Mesothelial cell of epicardium (in vitro differentiated cells): ENCODE measurements around the gene SBDS. TPM values are rescaled to one million over a fixed set of nuclear protein-coding genes. Genes with fewer than 3 reads are reported as not detected.

ENCODE experiments used
- DNase-seq, 2 experiments: peaks; one replicate each; pipeline ENCODE4 v3.0.0; 2021; ENCODE audit warnings: low spot score in 2 of 2; ENCODE audit not compliant: unreplicated experiment in 2 of 2
- H3K27ac Mint-ChIP-seq: 2 replicates; pipeline ENCODE4 v1.8.0; 2021; ENCODE audit warnings: mixed read lengths
- H3K27me3 Mint-ChIP-seq: 2 replicates; pipeline ENCODE4 v1.8.0; 2021; ENCODE audit warnings: low read depth, mixed read lengths
- H3K36me3 Mint-ChIP-seq: 2 replicates; pipeline ENCODE4 v1.8.0; 2021; ENCODE audit warnings: mixed read lengths
- H3K4me1 Mint-ChIP-seq: 2 replicates; pipeline ENCODE4 v1.8.0; 2021; ENCODE audit warnings: mixed read lengths
- H3K4me3 Mint-ChIP-seq: 2 replicates; pipeline ENCODE4 v1.8.0; 2021; ENCODE audit warnings: mild to moderate bottlenecking, moderate library complexity, mixed read lengths
- H3K9me3 Mint-ChIP-seq: 2 replicates; pipeline ENCODE4 v1.8.0; 2021; ENCODE audit warnings: mixed read lengths
- CTCF ChIP-seq: fragments of 200-600 bp; sonication (generic); IDR thresholded peaks from one replicate; pipeline ENCODE4 v1.5.0; 2021; ENCODE audit warnings: antibody characterized with exemption; ENCODE audit not compliant: unreplicated experiment
- total RNA-seq: library from RNA; stranded (reverse); gene quantifications from 3 replicates; pipeline ENCODE4 v1.2.1, GENCODE V29; 2021

The SBDS gene
- total RNA-seq, 1 donor from 2014 or later: 42.9 TPM

- Mint-ChIP-seq H3K36me3 (peaks cover 40% of the 10 kb centered on the region), H3K4me1 (peaks cover 7% of the 10 kb centered on the region), H3K9me3 (peaks cover 4% of the 10 kb centered on the region), H3K27ac (no peak overlapping the region), H3K27me3 (no peaks in the 10 kb centered on the region), H3K4me3 (no peak overlapping the region)
- no peak for DNase-seq
- no peak for TF ChIP-seq CTCF
Measured at GRCh38 chr7:66960192-66960591, 35.2 kb downstream of the SBDS start.

DNA sequence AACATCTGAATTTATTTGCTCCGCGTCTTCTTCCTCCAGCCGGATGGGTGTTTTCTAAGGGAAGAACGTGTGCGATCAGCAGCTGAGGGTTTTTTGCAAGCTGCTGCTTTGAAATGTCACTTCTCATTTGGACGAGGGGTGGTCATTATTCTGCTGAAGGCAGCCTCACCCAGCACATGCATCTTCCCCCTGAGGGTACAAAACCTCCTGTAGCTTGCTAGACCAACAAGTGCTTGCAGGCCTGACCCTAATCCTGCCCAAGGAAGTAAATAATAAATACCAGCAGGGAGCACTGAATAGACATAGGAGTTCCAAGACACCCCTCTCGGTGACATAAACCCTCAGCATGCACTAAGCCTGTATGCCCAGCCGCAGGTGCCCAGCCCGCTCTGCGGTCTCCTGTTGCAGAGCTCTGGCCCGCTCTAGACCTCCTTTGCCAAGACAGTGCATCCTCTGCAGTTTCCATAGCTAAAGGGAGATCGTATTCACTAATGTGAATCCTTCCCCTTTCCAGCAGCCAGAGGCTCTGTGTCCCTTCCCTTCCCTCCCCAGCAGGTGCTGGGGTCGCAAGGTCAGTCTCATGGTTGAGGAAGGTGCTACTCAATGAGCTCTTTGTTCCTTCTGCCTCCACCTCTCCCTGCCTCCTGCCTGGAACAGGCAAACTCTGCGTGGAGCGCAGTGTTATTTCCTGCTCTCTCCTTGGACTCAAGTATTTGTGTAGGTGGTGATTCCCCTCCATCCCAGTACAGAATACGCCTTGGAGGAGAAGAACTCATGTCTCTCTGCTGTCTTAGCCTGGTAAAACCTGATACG, 36.6 kb downstream of the SBDS start:
- Mint-ChIP-seq H3K36me3 (peaks cover 40% of the 10 kb centered on the region), H3K9me3 (no peaks in the 10 kb centered on the region)
- TF ChIP-seq CTCF: no peak

DNA sequence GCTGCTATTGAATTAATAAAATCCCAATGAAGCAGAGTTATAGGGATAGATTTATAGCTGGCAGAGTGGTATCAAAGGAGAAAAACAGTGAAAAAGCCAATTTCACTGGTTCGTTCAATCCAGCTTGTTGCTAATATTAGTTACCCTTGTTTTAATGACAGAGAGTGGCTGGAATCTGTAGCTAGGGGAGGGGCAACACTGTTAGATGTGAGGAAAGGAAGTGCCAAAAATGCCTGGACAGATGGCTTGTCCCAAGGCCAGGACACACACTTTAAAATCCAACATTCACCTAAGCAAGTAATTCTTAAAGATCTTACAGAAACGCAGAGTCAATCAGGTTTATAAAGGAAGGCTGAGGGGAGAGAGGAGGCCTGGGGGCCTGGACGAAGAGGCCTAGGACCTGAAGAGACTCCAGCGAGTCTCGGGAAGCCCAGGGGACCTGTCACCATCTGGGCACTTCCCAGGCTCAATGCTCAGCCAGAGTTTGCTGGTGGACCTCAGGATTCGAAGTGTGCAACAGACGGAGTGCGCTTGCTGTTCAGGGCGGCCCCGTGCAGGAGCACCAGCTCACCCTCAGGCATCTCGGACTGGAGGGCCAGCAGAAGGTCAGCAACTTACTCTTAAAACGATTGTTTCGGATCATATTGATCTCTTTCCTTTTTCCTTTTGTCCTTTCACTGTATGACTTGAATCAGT, 37.6 kb downstream of the SBDS start:
- Mint-ChIP-seq H3K4me3 (no peak overlapping the region), H3K36me3 (peaks cover 42% of the 10 kb centered on the region), H3K4me1 (no peaks in the 10 kb centered on the region), H3K27ac (no peak overlapping the region), H3K27me3 (no peaks in the 10 kb centered on the region), H3K9me3 (no peaks in the 10 kb centered on the region)
- TF ChIP-seq CTCF: no peak
- no peak for DNase-seq

More for the DNA sequence above, 36.6 kb downstream of the SBDS start:
- no peak overlapping the region for H3K27ac Mint-ChIP-seq
- H3K4me1 Mint-ChIP-seq: no peaks in the 10 kb centered on the region
- no peaks in the 10 kb centered on the region for H3K27me3 Mint-ChIP-seq
- H3K4me3 Mint-ChIP-seq: no peak overlapping the region
- no peak for DNase-seq

- no peak for DNase-seq
- no peaks in the 10 kb centered on the region for H3K27me3 Mint-ChIP-seq
- H3K27ac Mint-ChIP-seq: no peak overlapping the region
- TF ChIP-seq CTCF: no peak
- no peak overlapping the region for H3K4me3 Mint-ChIP-seq
- H3K4me1 Mint-ChIP-seq: no peaks in the 10 kb centered on the region
- H3K36me3 Mint-ChIP-seq: peaks cover 40% of the 10 kb centered on the region
- no peaks in the 10 kb centered on the region for H3K9me3 Mint-ChIP-seq
Measured at GRCh38 chr7:66953044-66953427, 42.4 kb downstream of the SBDS start.

DNA sequence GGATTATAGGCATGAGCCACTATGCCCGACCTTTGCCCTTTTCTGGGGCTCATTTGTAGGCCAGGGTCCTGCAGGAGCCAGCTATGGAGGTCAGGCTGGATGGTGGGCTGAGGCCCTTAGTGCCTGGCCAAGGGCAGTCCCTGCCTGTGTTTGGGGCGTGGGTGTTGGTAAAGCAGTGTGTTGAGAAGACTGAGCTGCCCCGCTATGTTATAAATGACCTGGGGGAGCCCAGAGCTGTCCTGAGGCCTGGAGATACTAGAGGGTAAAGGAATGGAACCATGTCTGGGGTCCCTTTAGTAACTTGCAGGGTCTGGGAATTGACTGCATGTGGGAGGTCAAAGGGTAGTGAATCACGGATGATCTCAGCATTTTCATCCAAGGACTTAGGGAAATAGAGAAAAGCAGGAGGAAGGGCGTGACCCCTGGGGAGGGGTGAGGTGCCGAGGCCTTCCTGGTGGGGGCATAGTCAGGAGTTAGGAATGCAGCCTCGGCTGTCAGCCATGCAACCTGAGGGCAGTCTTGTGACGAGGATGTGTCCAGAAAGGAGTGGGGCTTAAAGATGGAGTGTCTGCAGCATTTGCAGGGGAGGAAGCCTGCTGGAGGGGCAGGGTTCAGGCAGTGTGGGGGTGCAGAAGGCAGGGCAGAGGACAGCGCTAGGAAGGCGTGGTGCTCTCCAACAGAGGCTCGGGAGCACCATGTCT, 42.9 kb downstream of the SBDS start:
- TF ChIP-seq CTCF: no peak
- DNase-seq: no peak
- H3K36me3 Mint-ChIP-seq: peaks cover 42% of the 10 kb centered on the region
- no peak overlapping the region for H3K27ac Mint-ChIP-seq
- H3K27me3 Mint-ChIP-seq: no peaks in the 10 kb centered on the region
- no peak overlapping the region for H3K4me3 Mint-ChIP-seq
- H3K9me3 Mint-ChIP-seq: no peaks in the 10 kb centered on the region
- no peaks in the 10 kb centered on the region for H3K4me1 Mint-ChIP-seq
